Lower leg skin (tissue), 4 donors: ENCODE data around the gene GAS1. TPM values are rescaled to one million over a fixed set of nuclear protein-coding genes. Genes with fewer than 3 reads are reported as not detected.

Experiments used
- DNase-seq, 2 donors: peaks; one replicate each; pipeline ENCODE4 v3.0.0-alpha.2; 2019; ENCODE audit warnings: low spot score in 2 of 2
- H3K4me3 ChIP-seq: fragments of 200-600 bp; sonication (generic); 2 replicates; pipeline ENCODE4 v1.5.1; 2017; ENCODE audit warnings: mild to moderate bottlenecking, low read depth; ENCODE audit not compliant: poor library complexity, severe bottlenecking
- POLR2A ChIP-seq, 2 donors: fragments of 450-650 bp; IDR thresholded peaks; one replicate each; pipeline ENCODE4 v1.6.1; 2016 to 2017; ENCODE audit warnings: antibody characterized with exemption in 2 of 2, mild to moderate bottlenecking in 1 of 2, moderate library complexity in 1 of 2
- WGBS, 2 donors: methylation state at CpG; one replicate each; pipeline ENCODE4 v1.1.5; 2018; 5-methylcytosine and 5-hydroxymethylcytosine counted together
- intact Hi-C: fragments of 100-400 bp; cut with DNase I; formaldehyde crosslinking; loops from one replicate; pipeline ENCODE4 v1.15.0; 2023; ENCODE audit warnings: low total_unique reads
- total RNA-seq, 4 donors: library from RNA; depleted of rRNA; stranded (reverse); fragments of >200 nt; gene quantifications; one replicate each; pipeline ENCODE4 v1.1.0, GENCODE V29; 2016
- TF ChIP-seq, protein P1 (sequence below), 3 donors: fragments of 450-650 bp; IDR thresholded peaks; one replicate each; pipeline ENCODE4 v1.5.1; 2016; ENCODE audit warnings: antibody characterized with exemption in 3 of 3, mild to moderate bottlenecking in 3 of 3, moderate library complexity in 2 of 3

Gene GAS1
- total RNA-seq, 4 donors from 2014 or later = 45.5 to 80.3 (median 61.0) TPM

DNA sequence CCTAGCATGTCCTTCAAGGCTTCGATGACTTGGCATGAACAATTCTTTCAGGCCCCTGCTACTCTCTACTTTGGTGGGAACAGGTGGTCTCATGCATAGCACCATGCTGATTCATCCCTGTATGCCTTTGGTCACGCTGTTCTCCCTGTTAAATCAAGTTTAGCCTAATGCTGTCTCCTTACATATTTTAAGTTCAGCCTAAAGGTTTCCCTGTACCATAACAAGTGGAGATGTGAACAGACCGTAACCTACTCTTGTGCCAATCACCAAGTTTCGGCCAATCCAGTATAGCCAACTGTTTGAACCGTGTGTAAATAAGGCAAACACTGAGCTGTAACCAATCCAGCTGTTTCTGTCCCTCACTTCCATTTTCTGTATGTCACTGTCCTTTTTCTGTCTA lies 8.0 kb downstream of the GAS1 start:
- no peak for DNase-seq
- WGBS, 2 donors = 98% methylated on average over 5 of the region's 5 CpGs
- intact Hi-C loops = no loop called here
- H3K4me3 ChIP-seq = no peak overlapping the region
- no peak for TF ChIP-seq POLR2A (IDR thresholded peaks at IDR 0.05)
- TF ChIP-seq, protein P1, sequence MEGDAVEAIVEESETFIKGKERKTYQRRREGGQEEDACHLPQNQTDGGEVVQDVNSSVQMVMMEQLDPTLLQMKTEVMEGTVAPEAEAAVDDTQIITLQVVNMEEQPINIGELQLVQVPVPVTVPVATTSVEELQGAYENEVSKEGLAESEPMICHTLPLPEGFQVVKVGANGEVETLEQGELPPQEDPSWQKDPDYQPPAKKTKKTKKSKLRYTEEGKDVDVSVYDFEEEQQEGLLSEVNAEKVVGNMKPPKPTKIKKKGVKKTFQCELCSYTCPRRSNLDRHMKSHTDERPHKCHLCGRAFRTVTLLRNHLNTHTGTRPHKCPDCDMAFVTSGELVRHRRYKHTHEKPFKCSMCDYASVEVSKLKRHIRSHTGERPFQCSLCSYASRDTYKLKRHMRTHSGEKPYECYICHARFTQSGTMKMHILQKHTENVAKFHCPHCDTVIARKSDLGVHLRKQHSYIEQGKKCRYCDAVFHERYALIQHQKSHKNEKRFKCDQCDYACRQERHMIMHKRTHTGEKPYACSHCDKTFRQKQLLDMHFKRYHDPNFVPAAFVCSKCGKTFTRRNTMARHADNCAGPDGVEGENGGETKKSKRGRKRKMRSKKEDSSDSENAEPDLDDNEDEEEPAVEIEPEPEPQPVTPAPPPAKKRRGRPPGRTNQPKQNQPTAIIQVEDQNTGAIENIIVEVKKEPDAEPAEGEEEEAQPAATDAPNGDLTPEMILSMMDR (IDR thresholded peaks at IDR 0.05) = no peak

DNA sequence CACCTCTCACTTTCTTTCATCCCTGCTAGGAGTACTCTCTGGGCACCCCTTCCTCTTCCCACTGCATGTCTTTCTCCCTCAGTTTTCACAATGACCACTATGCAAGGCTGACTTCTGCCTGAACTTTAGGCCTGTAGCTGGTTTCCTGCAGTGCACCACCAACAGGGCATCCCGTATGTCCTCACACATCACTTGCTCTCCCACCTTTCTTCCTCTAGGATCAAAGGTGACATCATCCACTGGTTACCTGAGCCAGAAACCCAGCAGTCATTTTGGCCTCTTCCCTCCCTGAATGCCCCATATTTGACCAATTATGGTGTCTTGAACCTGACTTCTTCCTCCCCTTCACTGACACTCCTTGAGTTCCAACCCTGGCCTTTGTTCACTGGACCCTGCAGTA lies 8.5 kb downstream of the GAS1 start:
- 89 to 97% methylated on average over 1 of the region's 1 CpG for WGBS, 2 donors
- no peak for DNase-seq

DNA sequence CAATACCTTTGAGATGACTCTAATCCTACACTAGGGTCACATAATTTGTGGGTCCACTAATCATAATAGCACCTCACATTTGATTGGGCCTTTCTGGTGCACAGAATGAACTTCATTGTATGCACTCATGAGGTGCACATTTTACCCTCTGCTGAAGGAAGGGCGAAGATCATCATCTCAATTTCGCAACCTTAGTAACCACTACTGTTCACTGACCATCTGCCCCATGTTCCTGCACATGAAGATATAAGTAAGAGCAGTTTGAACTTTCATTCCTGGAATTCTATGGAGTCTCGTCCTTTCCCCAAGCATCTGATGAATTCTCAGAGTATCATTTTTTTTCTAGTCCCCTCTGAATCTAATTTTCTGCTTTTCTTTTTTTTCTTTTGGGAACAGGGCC lies 21.2 kb downstream of the GAS1 start:
- TF ChIP-seq, protein P1 (IDR thresholded peaks at IDR 0.05) = no peak
- no peak for TF ChIP-seq POLR2A (IDR thresholded peaks at IDR 0.05)
- WGBS, 2 donors = 85 to 91% methylated on average over 3 of the region's 3 CpGs
- no peak for DNase-seq
- intact Hi-C loops = no loop called here
- H3K4me3 ChIP-seq = no peak overlapping the region

More for the DNA sequence above, 8.5 kb downstream of the GAS1 start:
- TF ChIP-seq, protein P1 (IDR thresholded peaks at IDR 0.05) = no peak
- TF ChIP-seq POLR2A (IDR thresholded peaks at IDR 0.05) = no peak
- H3K4me3 ChIP-seq = no peak overlapping the region
- intact Hi-C loops = no loop called here

DNA sequence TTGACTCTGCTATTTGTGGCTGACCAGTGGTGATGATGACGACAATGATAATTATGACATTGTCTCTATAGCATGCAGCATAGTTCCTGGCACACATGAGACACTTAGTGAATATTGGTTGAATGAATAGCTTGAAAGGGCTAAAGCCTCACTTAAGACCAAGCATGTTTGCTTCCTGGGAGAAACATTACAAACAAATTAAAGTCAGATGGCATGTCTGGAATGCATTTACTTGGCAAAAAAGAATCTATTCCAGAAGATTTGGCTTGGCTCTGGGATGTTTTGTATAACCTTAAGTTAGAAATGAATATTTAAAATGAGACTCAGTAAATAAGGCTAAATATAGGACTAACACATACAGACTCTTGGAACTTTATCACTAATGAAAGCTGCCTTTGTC lies 21.6 kb downstream of the GAS1 start:
- 59 to 60% methylated on average over 1 of the region's 1 CpG for WGBS, 2 donors
- no peak overlapping the region for H3K4me3 ChIP-seq
- TF ChIP-seq POLR2A (IDR thresholded peaks at IDR 0.05) = no peak
- TF ChIP-seq, protein P1 (IDR thresholded peaks at IDR 0.05) = no peak
- DNase-seq = no peak
- intact Hi-C loops = no loop called here

DNA sequence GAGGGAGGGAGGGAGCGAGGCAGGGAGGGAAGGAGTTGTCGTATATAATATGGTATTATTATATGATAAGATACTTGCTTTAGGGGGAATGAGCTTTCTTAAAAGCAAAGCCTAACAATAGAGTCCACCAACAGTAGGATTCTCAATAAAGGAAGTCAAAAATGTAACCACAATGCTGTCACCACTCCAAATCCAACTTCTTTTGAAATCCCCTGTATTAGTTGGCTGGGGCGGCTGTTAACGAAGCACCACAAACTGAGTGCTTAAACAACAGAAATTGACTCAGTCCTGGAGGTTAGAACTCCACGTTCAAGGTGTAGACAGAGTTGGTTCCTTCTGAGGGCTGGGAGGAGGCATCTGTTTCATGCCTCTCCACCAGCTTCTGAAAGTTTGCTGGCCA lies 23.1 kb downstream of the GAS1 start:
- TF ChIP-seq, protein P1 (IDR thresholded peaks at IDR 0.05) = no peak
- no peak for TF ChIP-seq POLR2A (IDR thresholded peaks at IDR 0.05)
- WGBS, 2 donors = 75 to 79% methylated on average over 5 of the region's 5 CpGs

DNA sequence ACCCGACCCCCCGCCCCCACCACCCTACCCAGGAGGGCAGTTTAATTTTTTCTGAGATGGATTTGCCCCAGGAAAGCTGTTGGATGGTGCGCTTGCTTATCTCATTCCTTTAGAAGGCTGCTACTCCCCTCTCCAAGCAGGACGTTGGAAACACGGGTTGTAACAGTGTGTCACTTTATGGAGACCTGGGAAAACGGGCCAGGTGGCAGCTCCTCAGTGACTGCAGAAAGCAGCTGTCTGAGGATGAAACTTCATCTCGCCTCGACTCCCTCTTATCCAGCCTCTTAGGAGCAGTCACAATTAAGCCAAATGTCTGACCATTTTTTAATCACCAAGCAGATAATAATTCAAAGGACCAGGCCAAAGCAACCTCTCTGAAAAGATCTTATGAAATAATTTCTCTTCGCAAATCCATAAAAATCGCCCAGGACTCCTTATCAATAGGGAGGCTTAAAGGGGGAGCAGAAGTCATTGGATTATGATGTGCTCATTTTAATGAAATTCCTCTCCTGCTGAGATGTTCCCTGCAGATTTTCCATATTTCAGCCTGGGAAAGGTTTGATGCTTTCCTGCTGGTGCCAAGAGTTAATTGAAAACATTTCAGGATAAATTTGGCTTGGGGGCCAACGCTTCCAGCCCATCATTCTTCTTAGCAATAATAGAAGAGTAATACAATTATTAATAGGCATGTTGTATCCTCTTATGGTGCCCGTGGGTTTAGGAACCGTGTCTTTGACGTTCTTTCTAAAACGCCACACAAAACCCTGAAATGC lies 26.0 kb downstream of the GAS1 start:
- TF ChIP-seq, protein P1 (IDR thresholded peaks at IDR 0.05) = no peak
- TF ChIP-seq POLR2A (IDR thresholded peaks at IDR 0.05) = no peak
- WGBS, 2 donors = 63 to 64% methylated on average over 15 of the region's 15 CpGs
- no peak for DNase-seq
- no peak overlapping the region for H3K4me3 ChIP-seq
- intact Hi-C loops = no loop called here

More for the DNA sequence above, 23.1 kb downstream of the GAS1 start:
- H3K4me3 ChIP-seq = no peak overlapping the region
- intact Hi-C loops = no loop called here
- no peak for DNase-seq
